ENCODE data around the gene SEMA5A. TPM values are rescaled to one million over a fixed set of nuclear protein-coding genes. Genes with fewer than 3 reads are reported as not detected.

SEMA5A gene
- total RNA-seq, 1 experiment from 2014 or later, result 9.3 TPM

GRCh38 chr5:9241479-9242305 lies 304.2 kb downstream of the SEMA5A start (continued):
- TF ChIP-seq CDX4 (CRISPR knock-in tag; IDR thresholded peaks at IDR 0.05; ENCODE audit: borderline replicate concordance) (no peak), HMGXB4 (CRISPR knock-in tag; IDR thresholded peaks at IDR 0.05) (no peak), STAT6 (CRISPR knock-in tag; conservative IDR thresholded peaks at IDR 0.05; ENCODE audit: low read depth) (no peak), ZNF532 (CRISPR knock-in tag; IDR thresholded peaks at IDR 0.05; ENCODE audit: borderline replicate concordance) (no peak), JAZF1 (CRISPR knock-in tag; IDR thresholded peaks at IDR 0.05) (no peak)

GRCh38 chr5:9240431-9240830 lies 305.4 kb downstream of the SEMA5A start:
- CTCF ChIA-PET, result no interaction called here
- no peaks in the 10 kb centered on the region for H3K4me1 Mint-ChIP-seq
- TF ChIP-seq ZNF281 (CRISPR knock-in tag; IDR thresholded peaks at IDR 0.05) (no peak), JAZF1 (CRISPR knock-in tag; IDR thresholded peaks at IDR 0.05) (no peak), SOX15 (CRISPR knock-in tag; IDR thresholded peaks at IDR 0.05) (no peak), ARID4B (CRISPR knock-in tag; IDR thresholded peaks at IDR 0.05; ENCODE audit: borderline replicate concordance) (no peak), PRRX2 (CRISPR knock-in tag; IDR thresholded peaks at IDR 0.05) (no peak), ZNF263 (CRISPR knock-in tag; IDR thresholded peaks at IDR 0.05; ENCODE audit: low read depth) (no peak), ATF2 (CRISPR knock-in tag; IDR thresholded peaks at IDR 0.05; ENCODE audit: borderline replicate concordance, low read depth) (no peak), ZMAT4 (CRISPR knock-in tag; IDR thresholded peaks at IDR 0.05) (no peak), ZNF423 (CRISPR knock-in tag; IDR thresholded peaks at IDR 0.05) (no peak), ZNF416 (CRISPR knock-in tag; IDR thresholded peaks at IDR 0.05) (no peak), ZNF219 (CRISPR knock-in tag; IDR thresholded peaks at IDR 0.05; ENCODE audit: borderline replicate concordance) (no peak)

More at GRCh38 chr5:9240431-9240830, 305.4 kb downstream of the SEMA5A start:
- POLR2A ChIA-PET, result no interaction called here
- H3K27ac Mint-ChIP-seq, result no peak overlapping the region
- ATAC-seq (no peak), DNase-seq (ENCODE audit: low spot score) (no peak)
- H3K36me3 Mint-ChIP-seq, result no peaks in the 10 kb centered on the region
- H3K27me3 Mint-ChIP-seq (ENCODE audit: low read depth), result no peaks in the 10 kb centered on the region
- no peaks in the 10 kb centered on the region for H3K9me3 Mint-ChIP-seq
- H3K4me3 Mint-ChIP-seq, result no peak overlapping the region

Data from WTC11 (cell line).